SK-N-SH treated with all-trans-retinoic acid at 6 μM for 48 hours (cell line): Measurements from ENCODE around the gene SRPK2.

ENCODE experiments used
- ATAC-seq: fragments of 200-7000 bp; cut with Tn5 transposase; 3 replicates; pipeline ENCODE4 v1.9.1; 2020; ENCODE audit warnings: mild to moderate bottlenecking, moderate library complexity
- ARNTL ChIP-seq: fragments of 450-650 bp; formaldehyde crosslinking; IDR thresholded peaks from 2 replicates; pipeline ENCODE4 v1.5.0; 2020; ENCODE audit warnings: low read depth, mild to moderate bottlenecking, moderate library complexity, borderline replicate concordance
- BACH2 ChIP-seq: fragments of 250-450 bp; sonication (Bioruptor Pico); IDR thresholded peaks from 2 replicates; pipeline ENCODE4 v1.9.0; 2021; ENCODE audit warnings: mild to moderate bottlenecking, borderline replicate concordance
- CSDC2 ChIP-seq: fragments of 250-450 bp; sonication (Bioruptor Pico); IDR thresholded peaks from 2 replicates; pipeline ENCODE4 v1.5.0; 2020; ENCODE audit warnings: mild to moderate bottlenecking, moderate library complexity
- CSRNP3 ChIP-seq: fragments of 250-450 bp; sonication (Bioruptor Pico); IDR thresholded peaks from 2 replicates; pipeline ENCODE4 v1.5.1; 2021; ENCODE audit warnings: mild to moderate bottlenecking, moderate library complexity
- ESRRG ChIP-seq: fragments of 250-450 bp; sonication (Bioruptor Pico); IDR thresholded peaks from 2 replicates; pipeline ENCODE4 v1.6.1; 2021; ENCODE audit warnings: mild to moderate bottlenecking
- GLIS3 ChIP-seq: fragments of 250-450 bp; sonication (Bioruptor Pico); IDR thresholded peaks from 2 replicates; pipeline ENCODE4 v1.5.0; 2020; ENCODE audit warnings: mild to moderate bottlenecking, moderate library complexity
- ISL1 ChIP-seq: fragments of 250-450 bp; sonication (Bioruptor Pico); IDR thresholded peaks from 2 replicates; pipeline ENCODE4 v2.1.2; 2022; ENCODE audit warnings: mild to moderate bottlenecking, moderate library complexity
- OSR1 ChIP-seq: fragments of 250-450 bp; sonication (Bioruptor Pico); IDR thresholded peaks from 2 replicates; pipeline ENCODE4 v1.8.0; 2022; ENCODE audit warnings: moderate library complexity, mild to moderate bottlenecking, inconsistent platforms
- PPARA ChIP-seq: fragments of 250-450 bp; sonication (Bioruptor Pico); IDR thresholded peaks from 2 replicates; pipeline ENCODE4 v1.5.0; 2020; ENCODE audit warnings: mild to moderate bottlenecking, borderline replicate concordance
- RARB ChIP-seq: fragments of 250-450 bp; sonication (Bioruptor Pico); IDR thresholded peaks from 2 replicates; pipeline ENCODE4 v1.8.0; 2021; ENCODE audit warnings: mild to moderate bottlenecking, moderate library complexity
- SNAI2 ChIP-seq: fragments of 250-450 bp; sonication (Bioruptor Pico); IDR thresholded peaks from 2 replicates; pipeline ENCODE4 v1.5.0; 2020; ENCODE audit warnings: mild to moderate bottlenecking, moderate library complexity
- TCF4 ChIP-seq: fragments of 250-450 bp; sonication (Bioruptor Pico); IDR thresholded peaks from 2 replicates; pipeline ENCODE4 v1.8.0; 2021; ENCODE audit warnings: mild to moderate bottlenecking, moderate library complexity, borderline replicate concordance
- TOX ChIP-seq: fragments of 250-450 bp; sonication (Bioruptor Pico); IDR thresholded peaks from 2 replicates; pipeline ENCODE4 v1.8.0; 2021; ENCODE audit warnings: mild to moderate bottlenecking, moderate library complexity, borderline replicate concordance
- TSHZ2 ChIP-seq: fragments of 250-450 bp; sonication (Bioruptor Pico); IDR thresholded peaks from 2 replicates; pipeline ENCODE4 v1.5.0; 2020; ENCODE audit warnings: mild to moderate bottlenecking, moderate library complexity
- ZC3H10 ChIP-seq: fragments of 250-450 bp; sonication (Bioruptor Pico); IDR thresholded peaks from 2 replicates; pipeline ENCODE4 v1.5.1; 2021; ENCODE audit warnings: mild to moderate bottlenecking, moderate library complexity
- ZFP3 ChIP-seq: fragments of 250-450 bp; sonication (Bioruptor Pico); IDR thresholded peaks from 2 replicates; pipeline ENCODE4 v1.5.0; 2020; ENCODE audit warnings: mild to moderate bottlenecking, moderate library complexity
- ZFP30 ChIP-seq: fragments of 450-650 bp; formaldehyde crosslinking; IDR thresholded peaks from 2 replicates; pipeline ENCODE4 v1.5.0; 2022; ENCODE audit warnings: mild to moderate bottlenecking, moderate library complexity
- ZNF565 ChIP-seq: fragments of 450-650 bp; formaldehyde crosslinking; conservative IDR thresholded peaks from 2 replicates; pipeline ENCODE4 v1.5.0; 2020; ENCODE audit warnings: low read depth, mild to moderate bottlenecking, moderate library complexity
- ZNF70 ChIP-seq: fragments of 450-650 bp; formaldehyde crosslinking; IDR thresholded peaks from 2 replicates; pipeline ENCODE4 v1.5.0; 2020; ENCODE audit warnings: mild to moderate bottlenecking, moderate library complexity
- ZNF8 ChIP-seq: fragments of 450-650 bp; formaldehyde crosslinking; IDR thresholded peaks from 2 replicates; pipeline ENCODE4 v1.5.0; 2020; ENCODE audit warnings: mild to moderate bottlenecking, moderate library complexity
- TF ChIP-seq, protein P1 (sequence below): fragments of 250-450 bp; sonication (Bioruptor Pico); IDR thresholded peaks from 2 replicates; pipeline ENCODE4 v1.5.1; 2020; ENCODE audit warnings: low read depth, mild to moderate bottlenecking, moderate library complexity
- TF ChIP-seq, protein P2 (sequence below): fragments of 250-450 bp; sonication (Bioruptor Pico); IDR thresholded peaks from 2 replicates; pipeline ENCODE4 v1.8.0; 2021; ENCODE audit warnings: low read depth, mild to moderate bottlenecking, moderate library complexity, borderline replicate concordance
- TF ChIP-seq, protein P3 (sequence below): fragments of 250-450 bp; sonication (Bioruptor Pico); IDR thresholded peaks from 2 replicates; pipeline ENCODE4 v1.8.0; 2020; ENCODE audit warnings: mild to moderate bottlenecking, moderate library complexity, borderline replicate concordance

The SRPK2 gene

GRCh38 chr7:105132335-105132734 lies 256.4 kb downstream of the SRPK2 start:
- no peak for ATAC-seq
- TF ChIP-seq ZC3H10 (no peak), TOX (no peak), BACH2 (CRISPR knock-in tag) (no peak), ARNTL (no peak), ZFP3 (CRISPR knock-in tag) (no peak), ZNF70 (no peak), ZFP30 (CRISPR knock-in tag) (no peak), PPARA (CRISPR knock-in tag) (no peak), RARB (CRISPR knock-in tag) (no peak), ISL1 (CRISPR knock-in tag) (no peak), ZNF565 (CRISPR knock-in tag) (no peak), OSR1 (no peak), GLIS3 (no peak), ESRRG (CRISPR knock-in tag) (no peak)
- TF ChIP-seq, protein P1, sequence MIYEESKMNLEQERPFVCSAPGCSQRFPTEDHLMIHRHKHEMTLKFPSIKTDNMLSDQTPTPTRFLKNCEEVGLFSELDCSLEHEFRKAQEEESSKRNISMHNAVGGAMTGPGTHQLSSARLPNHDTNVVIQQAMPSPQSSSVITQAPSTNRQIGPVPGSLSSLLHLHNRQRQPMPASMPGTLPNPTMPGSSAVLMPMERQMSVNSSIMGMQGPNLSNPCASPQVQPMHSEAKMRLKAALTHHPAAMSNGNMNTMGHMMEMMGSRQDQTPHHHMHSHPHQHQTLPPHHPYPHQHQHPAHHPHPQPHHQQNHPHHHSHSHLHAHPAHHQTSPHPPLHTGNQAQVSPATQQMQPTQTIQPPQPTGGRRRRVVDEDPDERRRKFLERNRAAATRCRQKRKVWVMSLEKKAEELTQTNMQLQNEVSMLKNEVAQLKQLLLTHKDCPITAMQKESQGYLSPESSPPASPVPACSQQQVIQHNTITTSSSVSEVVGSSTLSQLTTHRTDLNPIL (CRISPR knock-in tag) = no peak
- TF ChIP-seq, protein P2, sequence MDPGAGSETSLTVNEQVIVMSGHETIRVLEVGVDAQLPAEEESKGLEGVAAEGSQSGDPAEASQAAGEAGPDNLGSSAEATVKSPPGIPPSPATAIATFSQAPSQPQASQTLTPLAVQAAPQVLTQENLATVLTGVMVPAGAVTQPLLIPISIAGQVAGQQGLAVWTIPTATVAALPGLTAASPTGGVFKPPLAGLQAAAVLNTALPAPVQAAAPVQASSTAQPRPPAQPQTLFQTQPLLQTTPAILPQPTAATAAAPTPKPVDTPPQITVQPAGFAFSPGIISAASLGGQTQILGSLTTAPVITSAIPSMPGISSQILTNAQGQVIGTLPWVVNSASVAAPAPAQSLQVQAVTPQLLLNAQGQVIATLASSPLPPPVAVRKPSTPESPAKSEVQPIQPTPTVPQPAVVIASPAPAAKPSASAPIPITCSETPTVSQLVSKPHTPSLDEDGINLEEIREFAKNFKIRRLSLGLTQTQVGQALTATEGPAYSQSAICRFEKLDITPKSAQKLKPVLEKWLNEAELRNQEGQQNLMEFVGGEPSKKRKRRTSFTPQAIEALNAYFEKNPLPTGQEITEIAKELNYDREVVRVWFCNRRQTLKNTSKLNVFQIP (CRISPR knock-in tag) = no peak

DNA sequence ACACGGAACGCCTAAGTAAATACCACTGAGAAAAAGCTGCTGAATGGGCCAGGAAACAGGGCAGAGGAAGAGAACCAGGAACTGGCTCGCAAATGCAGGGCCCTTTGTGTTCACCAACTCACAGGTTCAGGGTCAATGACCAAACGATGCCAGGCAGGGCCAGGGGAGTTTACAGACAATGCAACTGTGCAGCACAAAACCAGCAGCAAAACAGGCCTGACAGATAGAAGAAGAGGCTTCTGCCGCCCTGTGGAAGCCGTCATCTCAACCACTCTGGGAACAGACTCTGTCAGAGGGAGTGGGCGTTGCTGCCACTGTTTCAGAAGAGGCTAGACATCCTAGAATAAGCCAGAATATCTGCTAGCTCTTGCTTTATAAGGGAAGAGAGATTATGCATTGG lies 256.8 kb downstream of the SRPK2 start:
- no peak for ATAC-seq
- TF ChIP-seq TSHZ2 (CRISPR knock-in tag) (no peak), TCF4 (no peak), ISL1 (CRISPR knock-in tag) (no peak), ZNF70 (no peak), TOX (no peak), ZC3H10 (no peak), ZFP30 (CRISPR knock-in tag) (no peak), ZNF565 (CRISPR knock-in tag) (no peak)
- TF ChIP-seq, protein P1 (CRISPR knock-in tag) = no peak
- TF ChIP-seq, protein P3, sequence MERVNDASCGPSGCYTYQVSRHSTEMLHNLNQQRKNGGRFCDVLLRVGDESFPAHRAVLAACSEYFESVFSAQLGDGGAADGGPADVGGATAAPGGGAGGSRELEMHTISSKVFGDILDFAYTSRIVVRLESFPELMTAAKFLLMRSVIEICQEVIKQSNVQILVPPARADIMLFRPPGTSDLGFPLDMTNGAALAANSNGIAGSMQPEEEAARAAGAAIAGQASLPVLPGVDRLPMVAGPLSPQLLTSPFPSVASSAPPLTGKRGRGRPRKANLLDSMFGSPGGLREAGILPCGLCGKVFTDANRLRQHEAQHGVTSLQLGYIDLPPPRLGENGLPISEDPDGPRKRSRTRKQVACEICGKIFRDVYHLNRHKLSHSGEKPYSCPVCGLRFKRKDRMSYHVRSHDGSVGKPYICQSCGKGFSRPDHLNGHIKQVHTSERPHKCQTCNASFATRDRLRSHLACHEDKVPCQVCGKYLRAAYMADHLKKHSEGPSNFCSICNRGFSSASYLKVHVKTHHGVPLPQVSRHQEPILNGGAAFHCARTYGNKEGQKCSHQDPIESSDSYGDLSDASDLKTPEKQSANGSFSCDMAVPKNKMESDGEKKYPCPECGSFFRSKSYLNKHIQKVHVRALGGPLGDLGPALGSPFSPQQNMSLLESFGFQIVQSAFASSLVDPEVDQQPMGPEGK (CRISPR knock-in tag) = no peak

DNA sequence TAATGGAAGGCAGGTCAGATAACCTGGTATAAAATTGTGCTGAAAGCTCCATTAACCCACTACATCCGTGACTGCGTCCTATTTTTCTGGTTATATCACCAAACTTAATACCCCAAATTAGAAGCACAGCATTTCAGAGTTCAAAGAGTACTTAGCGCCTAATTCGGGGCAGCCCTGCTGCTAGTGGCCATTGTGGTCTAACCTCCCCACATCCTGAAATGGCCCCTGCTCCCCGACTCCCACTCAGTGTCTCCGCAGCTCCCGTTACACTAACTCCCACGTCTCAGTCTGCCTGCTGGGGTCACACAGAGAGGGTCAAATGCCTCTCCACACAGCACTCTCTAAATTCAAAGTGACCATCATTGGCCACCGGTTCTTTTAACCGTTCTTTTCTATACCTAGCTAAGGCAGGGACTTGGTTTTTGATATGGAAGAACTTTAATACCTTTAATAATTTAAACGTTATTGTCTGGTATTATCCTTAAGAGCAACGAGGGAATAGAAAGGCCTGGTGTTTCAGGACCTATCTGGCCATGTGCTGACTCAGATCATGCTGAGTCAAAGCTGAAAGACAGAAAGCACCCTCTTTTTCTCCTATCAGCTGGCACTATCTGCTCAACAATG lies 257.6 kb downstream of the SRPK2 start:
- ATAC-seq = no peak

GRCh38 chr7:105130580-105130979 lies 258.1 kb downstream of the SRPK2 start:
- ATAC-seq = no peak
- TF ChIP-seq, protein P1 (CRISPR knock-in tag) = no peak
- TF ChIP-seq, protein P3 (CRISPR knock-in tag) = no peak
- TF ChIP-seq ZNF8 (no peak), BACH2 (CRISPR knock-in tag) (no peak), CSDC2 (CRISPR knock-in tag) (no peak), PPARA (CRISPR knock-in tag) (no peak), ZFP3 (CRISPR knock-in tag) (no peak), CSRNP3 (CRISPR knock-in tag) (no peak), ZFP30 (CRISPR knock-in tag) (no peak), OSR1 (no peak)

More for the DNA sequence above, 257.6 kb downstream of the SRPK2 start:
- no peak for TF ChIP-seq ESRRG (CRISPR knock-in tag)
- no peak for TF ChIP-seq SNAI2
- 0 out of 2 replicates have a peak, but pooled peaks have one; percentile 7 for TF ChIP-seq ISL1 (CRISPR knock-in tag)
- no peak for TF ChIP-seq TOX
